Cardiac muscle cell (in vitro differentiated cells and primary cell): ENCODE data around the gene MBNL2. TPM values are rescaled to one million over a fixed set of nuclear protein-coding genes. Genes with fewer than 3 reads are reported as not detected.

Source experiments
- DNase-seq, 2 donors: peaks; one replicate each; pipeline versions ENCODE4 v3.0.0 to v3.0.0-alpha.2; 2010 to 2017; ENCODE audit warnings: low read depth in 1 of 2, low spot score in 1 of 2
- H3K27ac ChIP-seq: fragments of 200-600 bp; sonication (generic); 2 replicates; pipeline ENCODE4 v1.5.1; 2016
- H3K27me3 ChIP-seq: fragments of 200-600 bp; sonication (generic); 2 replicates; pipeline ENCODE4 v1.6.0; 2016; ENCODE audit warnings: control low read depth
- H3K36me3 ChIP-seq: fragments of 200-600 bp; sonication (generic); 2 replicates; pipeline ENCODE4 v1.5.1; 2016; ENCODE audit warnings: control low read depth
- H3K4me1 ChIP-seq: fragments of 200-600 bp; sonication (generic); 2 replicates; pipeline ENCODE4 v1.8.1; 2017; ENCODE audit warnings: low read depth, mild to moderate bottlenecking, mixed run types
- H3K4me3 ChIP-seq: fragments of 200-600 bp; sonication (generic); 2 replicates; pipeline ENCODE4 v1.5.1; 2016; ENCODE audit warnings: mild to moderate bottlenecking
- H3K9me3 ChIP-seq: fragments of 200-600 bp; sonication (generic); 2 replicates; pipeline ENCODE4 v1.5.1; 2017; ENCODE audit warnings: low read depth, mild to moderate bottlenecking, control low read depth
- polyA plus RNA-seq: library from polyadenylated mRNA; unstranded; fragments of >200 nt; fragmentation: Nextera tagmentation; extraction: Ambion mirVana; gene quantifications from 2 replicates; pipeline ENCODE4 v1.2.1, GENCODE V29; 2016
- total RNA-seq: library from RNA; depleted of rRNA; stranded (reverse); fragments of >200 nt; gene quantifications from 2 replicates; pipeline ENCODE4 v1.2.3, GENCODE V29; 2016
- TF ChIP-seq, protein P1 (sequence below): IDR thresholded peaks from 2 replicates; pipeline ENCODE4 v1.5.1; 2012; ENCODE audit warnings: low read depth, mild to moderate bottlenecking, low read length

MBNL2 gene
- total and polyA plus RNA-seq, 2 experiments from 2014 or later = 15.2 to 27.8 TPM

DNA sequence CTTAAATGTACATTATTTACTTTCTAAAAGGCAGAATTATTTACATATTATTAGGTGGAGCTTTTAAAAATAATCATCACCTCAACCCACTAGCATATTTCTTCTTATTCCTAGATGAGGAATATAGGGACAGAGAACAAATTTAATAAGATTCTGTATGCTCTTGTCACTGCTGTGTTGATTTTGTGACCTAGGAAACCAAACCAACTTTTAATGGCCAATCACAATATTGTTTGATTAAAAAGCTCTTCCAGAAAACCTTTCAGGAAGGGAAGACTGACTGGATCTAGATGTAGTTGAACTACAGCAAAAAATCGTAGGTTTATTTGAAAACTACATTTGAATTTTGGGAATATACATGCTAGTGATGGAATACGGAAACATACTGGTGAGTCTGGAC lies 120.0 kb downstream of the MBNL2 start:
- no peaks in the 10 kb centered on the region for H3K4me1 ChIP-seq
- H3K27me3 ChIP-seq = no peaks in the 10 kb centered on the region
- TF ChIP-seq, protein P1, sequence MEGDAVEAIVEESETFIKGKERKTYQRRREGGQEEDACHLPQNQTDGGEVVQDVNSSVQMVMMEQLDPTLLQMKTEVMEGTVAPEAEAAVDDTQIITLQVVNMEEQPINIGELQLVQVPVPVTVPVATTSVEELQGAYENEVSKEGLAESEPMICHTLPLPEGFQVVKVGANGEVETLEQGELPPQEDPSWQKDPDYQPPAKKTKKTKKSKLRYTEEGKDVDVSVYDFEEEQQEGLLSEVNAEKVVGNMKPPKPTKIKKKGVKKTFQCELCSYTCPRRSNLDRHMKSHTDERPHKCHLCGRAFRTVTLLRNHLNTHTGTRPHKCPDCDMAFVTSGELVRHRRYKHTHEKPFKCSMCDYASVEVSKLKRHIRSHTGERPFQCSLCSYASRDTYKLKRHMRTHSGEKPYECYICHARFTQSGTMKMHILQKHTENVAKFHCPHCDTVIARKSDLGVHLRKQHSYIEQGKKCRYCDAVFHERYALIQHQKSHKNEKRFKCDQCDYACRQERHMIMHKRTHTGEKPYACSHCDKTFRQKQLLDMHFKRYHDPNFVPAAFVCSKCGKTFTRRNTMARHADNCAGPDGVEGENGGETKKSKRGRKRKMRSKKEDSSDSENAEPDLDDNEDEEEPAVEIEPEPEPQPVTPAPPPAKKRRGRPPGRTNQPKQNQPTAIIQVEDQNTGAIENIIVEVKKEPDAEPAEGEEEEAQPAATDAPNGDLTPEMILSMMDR = no peak
- H3K9me3 ChIP-seq = no peaks in the 10 kb centered on the region
- no peak overlapping the region for H3K4me3 ChIP-seq
- no peak overlapping the region for H3K27ac ChIP-seq
- H3K36me3 ChIP-seq = no peaks in the 10 kb centered on the region
- DNase-seq = no peak

DNA sequence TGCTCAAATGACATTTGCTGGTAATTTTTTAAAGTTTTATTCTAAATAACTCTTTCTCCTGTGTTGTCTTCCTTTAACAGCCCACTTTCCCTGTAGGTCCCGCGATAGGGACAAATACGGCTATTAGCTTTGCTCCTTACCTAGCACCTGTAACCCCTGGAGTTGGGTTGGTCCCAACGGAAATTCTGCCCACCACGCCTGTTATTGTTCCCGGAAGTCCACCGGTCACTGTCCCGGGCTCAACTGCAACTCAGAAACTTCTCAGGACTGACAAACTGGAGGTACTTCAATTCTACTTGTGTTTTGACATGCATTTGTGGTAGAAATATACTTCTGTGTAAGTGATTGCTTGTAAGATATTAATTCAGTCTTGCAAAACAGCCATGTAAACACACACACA lies 120.8 kb downstream of the MBNL2 start:
- TF ChIP-seq, protein P1 = no peak
- Histone ChIP-seq H3K27ac (peak overlapping the region; percentile 44), H3K9me3 (no peaks in the 10 kb centered on the region), H3K27me3 (no peaks in the 10 kb centered on the region), H3K4me3 (no peak overlapping the region), H3K36me3 (no peaks in the 10 kb centered on the region), H3K4me1 (no peaks in the 10 kb centered on the region)
- no peak for DNase-seq

DNA sequence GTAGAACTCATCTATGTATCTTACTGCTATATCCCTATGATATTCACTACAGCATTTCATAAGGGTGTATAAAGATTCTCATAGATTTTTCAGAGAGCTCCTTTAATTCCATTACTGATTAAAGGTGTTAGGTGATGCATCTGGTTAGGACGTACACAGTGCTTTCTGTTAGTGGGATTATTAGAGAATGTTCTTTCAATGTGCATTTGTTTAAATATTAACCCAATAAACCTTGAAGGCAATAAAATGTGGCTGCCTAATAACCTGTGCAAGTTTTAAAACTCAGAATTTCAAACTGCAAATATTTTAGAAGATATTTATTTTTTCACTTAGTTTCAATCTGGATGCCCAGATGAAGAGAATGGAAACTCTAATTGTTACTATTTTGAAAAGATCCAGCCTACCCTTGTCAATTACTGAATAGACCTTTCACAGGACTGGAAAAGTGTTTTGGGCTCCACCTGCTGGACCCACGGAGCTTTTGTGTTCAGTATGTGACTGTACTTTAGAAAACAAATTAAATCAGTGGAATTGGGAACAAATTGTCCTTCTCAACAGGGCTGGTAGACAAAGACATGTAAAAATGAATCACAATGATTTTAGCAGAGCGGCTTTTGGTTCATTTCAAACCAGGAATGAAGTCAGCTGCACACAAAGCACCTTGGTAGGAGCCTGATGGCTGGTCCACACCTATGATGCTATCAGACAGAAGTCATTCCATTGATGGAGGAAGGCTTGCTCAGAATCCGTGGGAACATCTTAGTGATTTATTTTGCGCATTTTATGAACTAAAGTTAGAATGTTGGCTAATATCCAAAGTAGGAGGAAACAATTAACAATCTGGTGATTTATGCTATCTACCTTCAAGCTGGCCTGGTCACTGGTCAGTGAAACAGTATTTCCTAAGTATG lies 122.4 kb downstream of the MBNL2 start:
- no peaks in the 10 kb centered on the region for H3K4me1 ChIP-seq
- H3K36me3 ChIP-seq = no peaks in the 10 kb centered on the region
- no peak overlapping the region for H3K27ac ChIP-seq
- H3K9me3 ChIP-seq = no peaks in the 10 kb centered on the region
- no peak overlapping the region for H3K4me3 ChIP-seq
- H3K27me3 ChIP-seq = no peaks in the 10 kb centered on the region
- peak; percentile 73 to 75 for DNase-seq
- TF ChIP-seq, protein P1 = peak; percentile 75

DNA sequence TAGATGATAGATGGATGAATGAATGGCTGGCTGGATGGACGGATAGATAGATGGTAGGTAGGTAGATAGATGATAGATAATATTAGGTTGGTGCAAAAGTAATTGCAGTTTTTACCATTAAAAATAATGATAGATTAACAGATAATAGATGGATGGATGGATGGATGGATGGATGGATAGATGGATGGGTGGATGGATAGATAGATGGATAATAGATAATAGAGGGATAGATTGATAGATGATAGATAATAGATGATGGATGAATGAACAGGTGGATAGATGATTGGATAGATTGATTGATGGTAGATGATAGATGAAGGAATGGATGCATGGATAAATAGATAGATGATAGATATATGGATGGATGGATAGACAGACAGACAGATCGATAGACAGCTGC lies 124.0 kb downstream of the MBNL2 start:
- H3K9me3 ChIP-seq = no peaks in the 10 kb centered on the region
- no peaks in the 10 kb centered on the region for H3K36me3 ChIP-seq
- no peaks in the 10 kb centered on the region for H3K27me3 ChIP-seq
- no peak for DNase-seq
- no peak overlapping the region for H3K4me3 ChIP-seq
- TF ChIP-seq, protein P1 = no peak
- no peaks in the 10 kb centered on the region for H3K4me1 ChIP-seq
- no peak overlapping the region for H3K27ac ChIP-seq

DNA sequence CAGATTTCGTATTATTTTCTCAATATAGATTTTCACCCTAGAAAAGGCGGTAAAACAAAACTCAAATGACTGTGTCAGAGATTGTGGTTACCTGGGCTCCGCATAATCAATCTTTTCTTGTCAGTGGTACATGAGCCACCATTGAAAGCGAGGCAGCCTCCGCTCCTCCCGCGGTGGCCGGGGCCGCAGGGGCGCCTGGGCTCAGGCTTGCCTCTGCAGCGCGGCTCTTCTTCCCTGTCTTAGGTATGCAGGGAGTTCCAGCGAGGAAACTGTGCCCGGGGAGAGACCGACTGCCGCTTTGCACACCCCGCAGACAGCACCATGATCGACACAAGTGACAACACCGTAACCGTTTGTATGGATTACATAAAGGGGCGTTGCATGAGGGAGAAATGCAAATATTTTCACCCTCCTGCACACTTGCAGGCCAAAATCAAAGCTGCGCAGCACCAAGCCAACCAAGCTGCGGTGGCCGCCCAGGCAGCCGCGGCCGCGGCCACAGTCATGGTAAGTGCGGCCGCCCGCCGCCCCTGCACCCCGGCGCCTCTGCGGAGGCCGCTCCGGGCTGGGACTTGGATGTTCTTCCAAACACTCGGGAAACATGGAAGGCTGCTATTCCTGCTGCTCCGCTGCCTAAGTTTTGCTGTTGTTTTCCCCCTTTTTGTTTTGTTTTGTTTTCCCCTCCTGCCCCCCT lies 124.6 kb downstream of the MBNL2 start:
- no peak for DNase-seq
- Histone ChIP-seq H3K4me1 (no peaks in the 10 kb centered on the region), H3K27me3 (no peaks in the 10 kb centered on the region), H3K36me3 (no peaks in the 10 kb centered on the region), H3K4me3 (no peak overlapping the region), H3K9me3 (no peaks in the 10 kb centered on the region), H3K27ac (no peak overlapping the region)
- TF ChIP-seq, protein P1 = no peak
